Prostate gland (tissue), 2 donors: ENCODE data around the gene NDOR1. TPM values are rescaled to one million over a fixed set of nuclear protein-coding genes. Genes with fewer than 3 reads are reported as not detected.

ENCODE experiments used
- DNase-seq: peaks from one replicate; pipeline ENCODE4 v3.0.0-alpha.2; 2019; ENCODE audit warnings: low spot score
- H3K27ac ChIP-seq, 2 donors: fragments of 200-600 bp; sonication (generic); 2 replicates each; pipeline ENCODE4 v1.5.1; 2017 to 2019
- H3K27me3 ChIP-seq: fragments of 200-600 bp; sonication (generic); replicated peaks from 2 replicates; pipeline ENCODE4 v1.5.1; 2019; ENCODE audit not compliant: insufficient read depth
- H3K36me3 ChIP-seq, 2 donors: fragments of 200-600 bp; sonication (generic); 1 replicate in 1 of 2; 2 replicates in 1 of 2; pipeline versions ENCODE4 v1.5.1 to v1.8.1; 2017 to 2019
- H3K4me1 ChIP-seq: fragments of 200-600 bp; sonication (generic); replicated peaks from 2 replicates; pipeline ENCODE4 v1.5.1; 2019
- H3K4me3 ChIP-seq, 2 donors: fragments of 200-600 bp; sonication (generic); 2 replicates each; pipeline ENCODE4 v1.5.1; 2017 to 2019
- H3K9me3 ChIP-seq: fragments of 200-600 bp; sonication (generic); 2 replicates; pipeline ENCODE4 v1.5.1; 2017
- CTCF ChIP-seq, 4 experiments: fragments of 200-600 bp in 2 of 4; fragments of 450-650 bp in 2 of 4; sonication (generic) in 2 of 4; IDR thresholded peaks; 1 replicate in 3 of 4; 2 replicates in 1 of 4; pipeline ENCODE4 v1.5.1; 2016 to 2019; ENCODE audit warnings: antibody characterized with exemption in 4 of 4, mild to moderate bottlenecking in 2 of 4, moderate library complexity in 2 of 4
- POLR2A ChIP-seq: fragments of 450-650 bp; IDR thresholded peaks from one replicate; pipeline ENCODE4 v1.6.1; 2016; ENCODE audit warnings: antibody characterized with exemption, mild to moderate bottlenecking
- POLR2AphosphoS5 ChIP-seq: sonication (generic); formaldehyde crosslinking; IDR thresholded peaks from one replicate; pipeline ENCODE4 v1.6.1; 2017; ENCODE audit warnings: antibody characterized with exemption
- WGBS: methylation state at CpG from one replicate; pipeline ENCODE4 v1.1.5; 2018; 5-methylcytosine and 5-hydroxymethylcytosine counted together
- intact Hi-C: fragments of 100-400 bp; cut with DNase I; formaldehyde crosslinking; loops from one replicate; pipeline ENCODE4 v1.14.2; 2022
- total RNA-seq, 2 donors: library from RNA; depleted of rRNA; stranded (reverse); fragments of >200 nt; gene quantifications; one replicate each; pipeline ENCODE4 v1.1.0, GENCODE V29; 2016

NDOR1 gene
- total RNA-seq, 2 donors from 2014 or later: 18.5 to 31.9 TPM

- peak overlapping the region in 1 of 2 donors; percentile 32 for H3K4me3 ChIP-seq
Observed at GRCh38 chr9:137218212-137218753, 12.8 kb downstream of the NDOR1 start.

GRCh38 chr9:137218754-137219271 is 13.3 kb downstream of the NDOR1 start:
- TF ChIP-seq POLR2AphosphoS5 (no peak), CTCF (IDR thresholded peaks at IDR 0.05) (no peak), POLR2A (no peak)
- 84% methylated on average over 12 of the region's 12 CpGs for WGBS
- H3K27me3 ChIP-seq: no peaks in the 10 kb centered on the region
- H3K36me3 ChIP-seq: no peaks in the 10 kb centered on the region
- intact Hi-C loops: no loop called here
- peaks cover 5% of the 10 kb centered on the region for H3K4me1 ChIP-seq
- H3K27ac ChIP-seq: peak overlapping the region in 1 of 2 donors; percentile 72
- no peaks in the 10 kb centered on the region for H3K9me3 ChIP-seq
- no peak for DNase-seq
- no peak overlapping the region for H3K4me3 ChIP-seq

More at GRCh38 chr9:137218212-137218753, 12.8 kb downstream of the NDOR1 start:
- DNase-seq: no peak
- Histone ChIP-seq H3K27ac (peak overlapping the region; percentile 72 to 79), H3K9me3 (no peaks in the 10 kb centered on the region), H3K4me1 (peaks cover 5% of the 10 kb centered on the region), H3K36me3 (no peaks in the 10 kb centered on the region), H3K27me3 (no peaks in the 10 kb centered on the region)
- TF ChIP-seq POLR2AphosphoS5 (no peak), POLR2A (no peak), CTCF (IDR thresholded peaks at IDR 0.05) (no peak)
- intact Hi-C loops: no loop called here
- 89% methylated on average over 30 of the region's 30 CpGs for WGBS

- no peaks in the 10 kb centered on the region for H3K27me3 ChIP-seq
- WGBS: 88% methylated on average over 9 of the region's 10 CpGs
- intact Hi-C loops: no loop called here
- peaks cover 5% of the 10 kb centered on the region for H3K4me1 ChIP-seq
- no peaks in the 10 kb centered on the region for H3K9me3 ChIP-seq
- no peak for DNase-seq
- no peak overlapping the region for H3K27ac ChIP-seq
- H3K4me3 ChIP-seq: no peak overlapping the region
- TF ChIP-seq POLR2A (no peak), CTCF (IDR thresholded peaks at IDR 0.05) (no peak), POLR2AphosphoS5 (no peak)
- H3K36me3 ChIP-seq: no peaks in the 10 kb centered on the region
Observed at GRCh38 chr9:137219757-137220316, 14.3 kb downstream of the NDOR1 start.

- WGBS: 90% methylated on average over 52 of the region's 52 CpGs
- Histone ChIP-seq H3K9me3 (no peaks in the 10 kb centered on the region), H3K27me3 (no peaks in the 10 kb centered on the region), H3K27ac (no peak overlapping the region), H3K36me3 (no peaks in the 10 kb centered on the region), H3K4me1 (peaks cover 5% of the 10 kb centered on the region), H3K4me3 (no peak overlapping the region)
- intact Hi-C loops: no loop called here
- DNase-seq: no peak
- TF ChIP-seq POLR2AphosphoS5 (no peak), POLR2A (no peak), CTCF (IDR thresholded peaks at IDR 0.05) (no peak)
Observed at GRCh38 chr9:137220317-137221094, 15.0 kb downstream of the NDOR1 start.
